H9 (cell line): Measurements from ENCODE around the gene VAPA. TPM values are rescaled to one million over a fixed set of nuclear protein-coding genes. Genes with fewer than 3 reads are reported as not detected.

Experiments
- DNase-seq: peaks from one replicate; pipeline ENCODE4 v3.0.0-alpha.2; 2017
- H2AFZ ChIP-seq: one replicate; pipeline ENCODE4 v1.6.1; 2013; ENCODE audit warnings: mild to moderate bottlenecking, low read length, control low read depth, moderate library complexity
- H2AK5ac ChIP-seq: 2 replicates; pipeline ENCODE4 v1.6.1; 2013; ENCODE audit warnings: low read length, control low read depth, mixed read lengths; ENCODE audit not compliant: insufficient read length
- H2BK120ac ChIP-seq: one replicate; pipeline ENCODE4 v1.6.1; 2013; ENCODE audit warnings: low read depth, mild to moderate bottlenecking, low read length, control low read depth, inconsistent platforms; ENCODE audit not compliant: poor library complexity, severe bottlenecking
- H2BK12ac ChIP-seq: 2 replicates; pipeline ENCODE4 v1.6.1; 2013; ENCODE audit warnings: low read length, control low read depth, mixed read lengths, low read depth; ENCODE audit not compliant: insufficient read length
- H2BK15ac ChIP-seq: 2 replicates; pipeline ENCODE4 v1.6.1; 2013; ENCODE audit warnings: low read depth, low read length, control low read depth
- H2BK20ac ChIP-seq: one replicate; pipeline ENCODE4 v1.6.1; 2013; ENCODE audit warnings: low read depth, mild to moderate bottlenecking, low read length, control low read depth, inconsistent platforms; ENCODE audit not compliant: poor library complexity, severe bottlenecking
- H2BK5ac ChIP-seq: 2 replicates; pipeline ENCODE4 v1.6.1; 2013; ENCODE audit warnings: low read length, control low read depth, mixed read lengths; ENCODE audit not compliant: insufficient read length
- H3K14ac ChIP-seq: 2 replicates; pipeline ENCODE4 v1.6.1; 2013; ENCODE audit warnings: low read length, control low read depth; ENCODE audit not compliant: insufficient read depth
- H3K18ac ChIP-seq: 2 replicates; pipeline ENCODE4 v1.6.1; 2013; ENCODE audit warnings: low read depth, mild to moderate bottlenecking, mixed read lengths, low read length, control low read depth; ENCODE audit not compliant: insufficient read length
- H3K23ac ChIP-seq: 2 replicates; pipeline ENCODE4 v1.6.1; 2013; ENCODE audit warnings: low read length, control low read depth, mixed read lengths, low read depth; ENCODE audit not compliant: insufficient read length
- H3K23me2 ChIP-seq: 2 replicates; pipeline ENCODE4 v1.6.1; 2013; ENCODE audit warnings: low read depth, mild to moderate bottlenecking, mixed read lengths, low read length, control low read depth; ENCODE audit not compliant: insufficient read length, poor library complexity, severe bottlenecking
- H3K27ac ChIP-seq: 2 replicates; pipeline ENCODE4 v1.5.1; 2013; ENCODE audit warnings: low read length, control low read depth, mixed read lengths, low read depth; ENCODE audit not compliant: insufficient read length
- H3K27me3 ChIP-seq: 2 replicates; pipeline ENCODE4 v1.6.1; 2013; ENCODE audit warnings: low read length, control low read depth, inconsistent platforms; ENCODE audit not compliant: insufficient read depth
- H3K4ac ChIP-seq: 2 replicates; pipeline ENCODE4 v1.6.1; 2013; ENCODE audit warnings: low read depth, mild to moderate bottlenecking, control low read depth, inconsistent platforms, low read length, moderate library complexity
- H3K4me1 ChIP-seq: 2 replicates; pipeline ENCODE4 v1.6.1; 2013; ENCODE audit warnings: low read length, control low read depth, inconsistent platforms; ENCODE audit not compliant: insufficient read depth
- H3K4me2 ChIP-seq: 2 replicates; pipeline ENCODE4 v1.6.1; 2013; ENCODE audit warnings: low read length, control low read depth, mixed read lengths; ENCODE audit not compliant: insufficient read length, insufficient read depth
- H3K56ac ChIP-seq: 2 replicates; pipeline ENCODE4 v1.6.1; 2013; ENCODE audit warnings: low read depth, mild to moderate bottlenecking, mixed read lengths, low read length, control low read depth; ENCODE audit not compliant: insufficient read length
- H3K79me1 ChIP-seq: 2 replicates; pipeline ENCODE4 v1.6.1; 2013; ENCODE audit warnings: low read depth, mild to moderate bottlenecking, moderate library complexity, low read length, control low read depth, inconsistent platforms; ENCODE audit not compliant: insufficient read depth, poor library complexity, severe bottlenecking
- H3K79me2 ChIP-seq: 2 replicates; pipeline ENCODE4 v1.6.1; 2013; ENCODE audit warnings: low read length, control low read depth, inconsistent platforms; ENCODE audit not compliant: insufficient read depth
- H3K9ac ChIP-seq: 2 replicates; pipeline ENCODE4 v1.6.1; 2013; ENCODE audit warnings: low read length, control low read depth, mixed read lengths; ENCODE audit not compliant: insufficient read length; ENCODE audit errors: extremely low read depth
- H3K9me3 ChIP-seq: one replicate; pipeline ENCODE4 v1.6.1; 2013; ENCODE audit warnings: low read depth, low read length, inconsistent platforms; ENCODE audit not compliant: control insufficient read depth
- H3T11ph ChIP-seq: one replicate; pipeline ENCODE4 v1.6.1; 2013; ENCODE audit warnings: mild to moderate bottlenecking, low read length, control low read depth, inconsistent platforms
- H4K20me1 ChIP-seq: one replicate; pipeline ENCODE4 v1.6.1; 2013; ENCODE audit not compliant: control insufficient read depth, insufficient read length, insufficient read depth
- H4K5ac ChIP-seq: 2 replicates; pipeline ENCODE4 v1.6.1; 2013; ENCODE audit warnings: low read depth, mild to moderate bottlenecking, mixed read lengths, low read length, control low read depth; ENCODE audit not compliant: insufficient read length
- H4K8ac ChIP-seq: replicated peaks from 2 replicates; pipeline ENCODE4 v1.6.1; 2013; ENCODE audit warnings: low read length, control low read depth, mixed read lengths, low read depth; ENCODE audit not compliant: insufficient read length
- H4K91ac ChIP-seq: 2 replicates; pipeline ENCODE4 v1.6.1; 2013; ENCODE audit warnings: low read depth, mild to moderate bottlenecking, moderate library complexity, mixed read lengths, low read length, control low read depth; ENCODE audit not compliant: insufficient read length
- H3K27ac Mint-ChIP-seq, 3 experiments: 2 replicates in 2 of 3; 3 replicates in 1 of 3; pipeline ENCODE4 v1.8.0; 2020 to 2021; ENCODE audit warnings: mixed read lengths in 3 of 3, mild to moderate bottlenecking in 1 of 3, moderate library complexity in 1 of 3
- H3K27me3 Mint-ChIP-seq: 2 replicates; pipeline ENCODE4 v1.8.0; 2021; ENCODE audit warnings: low read depth, mild to moderate bottlenecking, moderate library complexity, mixed read lengths
- H3K36me3 Mint-ChIP-seq, 3 experiments: 2 replicates in 2 of 3; 3 replicates in 1 of 3; pipeline ENCODE4 v1.8.0; 2020 to 2021; ENCODE audit warnings: low read depth in 3 of 3, mixed read lengths in 3 of 3; ENCODE audit not compliant: insufficient read depth in 1 of 3
- H3K4me1 Mint-ChIP-seq, 2 experiments: 2 replicates each; pipeline ENCODE4 v1.8.0; 2020; ENCODE audit warnings: mixed read lengths in 2 of 2
- H3K4me3 Mint-ChIP-seq, 2 experiments: 2 replicates in 1 of 2; 3 replicates in 1 of 2; pipeline ENCODE4 v1.8.0; 2020 to 2021; ENCODE audit warnings: mild to moderate bottlenecking in 2 of 2, mixed read lengths in 2 of 2, moderate library complexity in 1 of 2
- H3K9me3 Mint-ChIP-seq, 2 experiments: 2 replicates in 1 of 2; 3 replicates in 1 of 2; pipeline ENCODE4 v1.8.0; 2020; ENCODE audit warnings: mild to moderate bottlenecking in 2 of 2, mixed read lengths in 2 of 2, moderate library complexity in 1 of 2
- CTCF ChIP-seq: fragments of 200-600 bp; sonication (generic); conservative IDR thresholded peaks from 3 replicates; pipeline ENCODE4 v1.8.0; 2021; ENCODE audit warnings: antibody characterized with exemption, mild to moderate bottlenecking
- WGBS: extraction: QIAGEN DNeasy Blood & Tissue Kit; methylation state at CpG from one replicate; pipeline ENCODE4 v1.1.7; 2013; ENCODE audit warnings: missing lambda C conversion rate, low lambda C conversion rate, mixed read lengths; ENCODE audit not compliant: insufficient read length; ENCODE audit errors: extremely low coverage; 5-methylcytosine and 5-hydroxymethylcytosine counted together
- total RNA-seq: library from RNA; stranded (reverse); gene quantifications from 2 replicates; pipeline ENCODE4 v1.2.1, GENCODE V29; 2021

The VAPA gene
- total RNA-seq, 1 experiment from 2014 or later, result 141 TPM

- Histone ChIP-seq H2AFZ (no peak overlapping the region), H3K27ac (no peak overlapping the region), H2BK120ac (no peak overlapping the region), H2BK12ac (no peak overlapping the region), H4K8ac (no peak overlapping the region), H4K5ac (no peak overlapping the region), H3K14ac (no peak overlapping the region), H3K79me1 (no peaks in the 10 kb centered on the region), H4K91ac (no peak overlapping the region), H3K4ac (no peak overlapping the region), H3K23me2 (no peaks in the 10 kb centered on the region), H3K18ac (no peak overlapping the region), H2BK20ac (no peak overlapping the region), H3K9me3 (no peaks in the 10 kb centered on the region), H2BK5ac (no peak overlapping the region), H2BK15ac (no peak overlapping the region), H3K79me2 (no peaks in the 10 kb centered on the region), H3T11ph (no peak overlapping the region), H3K4me2 (no peak overlapping the region), H3K27me3 (no peaks in the 10 kb centered on the region), H3K23ac (no peak overlapping the region), H4K20me1 (no peaks in the 10 kb centered on the region), H2AK5ac (no peak overlapping the region), H3K9ac (no peak overlapping the region), H3K4me1 (no peaks in the 10 kb centered on the region), H3K56ac (no peak overlapping the region)
- TF ChIP-seq CTCF, result peak; percentile 82
- Mint-ChIP-seq H3K4me3 (no peak overlapping the region), H3K27me3 (no peaks in the 10 kb centered on the region), H3K4me1 (peaks cover 2% of the 10 kb centered on the region in 2 experiments; a peak in 3 of 4 replicates), H3K9me3 (no peaks in the 10 kb centered on the region), H3K27ac (peak overlapping the region; percentile 55 to 97 (median 77); a peak in 4 of 7 replicates), H3K36me3 (peaks cover 16 to 43% (median 41%) of the 10 kb centered on the region in 3 experiments; a peak in 6 of 7 replicates)
- DNase-seq, result peak; percentile 63
- WGBS, result no CpG with 5 or more reads among the region's 9 CpGs
These were observed 37.4 kb downstream of the VAPA start for GRCh38 chr18:9951022-9951859.
